SK-N-SH (cell line): Measurements from ENCODE around the gene DPP10. TPM values are rescaled to one million over a fixed set of nuclear protein-coding genes. Genes with fewer than 3 reads are reported as not detected.

Source experiments
- CTCF ChIA-PET: fragments of 300-600, 350-600 bp; formaldehyde crosslinking; extraction: SDS; loops from one replicate; lab custom pipeline; 2021; lab: Yijun Ruan, JAX
- POLR2A ChIA-PET: fragments of 350-600 bp; sonication (Branson Sonifier 250); formaldehyde crosslinking; extraction: SDS; loops from one replicate; lab custom pipeline; 2020; ENCODE audit warnings: antibody characterized with exemption, inconsistent platforms; lab: Yijun Ruan, JAX
- DNase-seq: peaks from one replicate; pipeline ENCODE4 v3.0.0; 2012
- H2AFZ ChIP-seq: fragments of 200-600 bp; sonication (generic); 2 replicates; pipeline ENCODE4 v1.8.1; 2016; ENCODE audit warnings: antibody characterized with exemption, mild to moderate bottlenecking, low read depth
- H3F3A ChIP-seq: fragments of 200-600 bp; sonication (generic); replicated peaks from 2 replicates; pipeline ENCODE3; 2016; ENCODE audit warnings: antibody characterized with exemption, mild to moderate bottlenecking; ENCODE audit not compliant: insufficient read depth
- H3K27ac ChIP-seq, 2 experiments: fragments of 200-500 bp in 1 of 2; fragments of 200-600 bp in 1 of 2; sonication (Bioruptor generic) in 1 of 2; sonication (generic), shearing (Covaris generic) in 1 of 2; 2 replicates each; pipeline versions ENCODE4 v1.5.1 to v1.6.1; 2014 to 2016; ENCODE audit warnings: low read depth in 2 of 2, inconsistent platforms in 1 of 2, low read length in 1 of 2, mild to moderate bottlenecking in 1 of 2, mixed read lengths in 1 of 2
- H3K27me3 ChIP-seq: fragments of 200-600 bp; sonication (generic), shearing (Covaris generic); 2 replicates; pipeline ENCODE4 v1.6.1; 2016; ENCODE audit warnings: mixed run types; ENCODE audit not compliant: insufficient read depth
- H3K36me3 ChIP-seq, 2 experiments: fragments of 200-500 bp in 1 of 2; fragments of 200-600 bp in 1 of 2; sonication (Bioruptor generic) in 1 of 2; sonication (generic) in 1 of 2; replicated peaks in 1 of 2; 2 replicates each; pipeline versions ENCODE3 to v1.5.1; 2014 to 2016; ENCODE audit warnings: low read length in 1 of 2, mild to moderate bottlenecking in 1 of 2; ENCODE audit not compliant: insufficient read depth in 2 of 2, control insufficient read depth in 1 of 2
- H3K4me1 ChIP-seq, 2 experiments: fragments of 200-500 bp in 1 of 2; fragments of 200-600 bp in 1 of 2; sonication (Bioruptor generic) in 1 of 2; sonication (generic), shearing (Covaris generic) in 1 of 2; 2 replicates each; pipeline versions ENCODE4 v1.5.1 to v1.6.1; 2014 to 2016; ENCODE audit warnings: low read depth in 1 of 2, low read length in 1 of 2, mixed run types in 1 of 2; ENCODE audit not compliant: insufficient read depth in 2 of 2, control insufficient read depth in 1 of 2
- H3K4me2 ChIP-seq: fragments of 200-600 bp; sonication (generic), shearing (Covaris generic); 2 replicates; pipeline ENCODE4 v1.6.1; 2017; ENCODE audit warnings: mixed run types
- H3K4me3 ChIP-seq, 2 experiments: fragments of 200-500 bp in 1 of 2; fragments of 200-600 bp in 1 of 2; sonication (Bioruptor generic) in 1 of 2; sonication (generic), shearing (Covaris generic) in 1 of 2; 2 replicates each; pipeline versions ENCODE4 v1.5.1 to v1.8.1; 2014 to 2016; ENCODE audit warnings: low read depth in 2 of 2, inconsistent platforms in 1 of 2, low read length in 1 of 2, mild to moderate bottlenecking in 1 of 2, mixed read lengths in 1 of 2, moderate library complexity in 1 of 2
- H3K79me2 ChIP-seq: fragments of 200-600 bp; sonication (generic); 2 replicates; pipeline ENCODE4 v1.8.1; 2017; ENCODE audit warnings: mild to moderate bottlenecking; ENCODE audit not compliant: insufficient read depth
- H3K9ac ChIP-seq: fragments of 200-600 bp; sonication (generic); 2 replicates; pipeline ENCODE4 v1.6.1; 2017; ENCODE audit warnings: mixed run types
- H3K9me2 ChIP-seq: fragments of 200-600 bp; sonication (generic); 2 replicates; pipeline ENCODE4 v1.6.1; 2017; ENCODE audit warnings: mixed run types
- H3K9me3 ChIP-seq: fragments of 200-600 bp; sonication (generic); 2 replicates; pipeline ENCODE4 v1.6.1; 2017; ENCODE audit warnings: mixed run types, mild to moderate bottlenecking, moderate library complexity
- H4K20me1 ChIP-seq: fragments of 200-600 bp; sonication (generic); 2 replicates; pipeline ENCODE4 v1.6.1; 2017; ENCODE audit warnings: mild to moderate bottlenecking, mixed run types; ENCODE audit not compliant: insufficient read depth
- CHD2 ChIP-seq: fragments of 150-350 bp; IDR thresholded peaks from 2 replicates; pipeline ENCODE4 v1.6.1; 2018; ENCODE audit warnings: low read length; ENCODE audit not compliant: partially characterized antibody
- CTCF ChIP-seq: fragments of 200-600 bp; sonication (generic); IDR thresholded peaks from 2 replicates; pipeline ENCODE4 v1.6.1; 2017; ENCODE audit warnings: antibody characterized with exemption, mild to moderate bottlenecking, moderate library complexity
- FOXJ3 ChIP-seq: sonication (generic); formaldehyde crosslinking; IDR thresholded peaks from 2 replicates; pipeline ENCODE4 v1.5.1; 2020; ENCODE audit warnings: mild to moderate bottlenecking, missing genetic modification reagents
- GABPA ChIP-seq: IDR thresholded peaks from 2 replicates; pipeline ENCODE4 v1.4.0; 2012; ENCODE audit warnings: low read depth, mild to moderate bottlenecking
- GATA2 ChIP-seq: sonication (generic); formaldehyde crosslinking; IDR thresholded peaks from 2 replicates; pipeline ENCODE4 v1.5.0; 2020; ENCODE audit warnings: mild to moderate bottlenecking, missing genetic modification reagents
- JUND ChIP-seq: IDR thresholded peaks from 2 replicates; pipeline ENCODE4 v1.4.0; 2012
- NFIC ChIP-seq: IDR thresholded peaks from 2 replicates; pipeline ENCODE4 v1.4.0; 2012; ENCODE audit warnings: borderline replicate concordance
- PBX3 ChIP-seq: IDR thresholded peaks from 2 replicates; pipeline ENCODE4; 2012
- RAD21 ChIP-seq: IDR thresholded peaks from 2 replicates; pipeline ENCODE4 v1.6.1; 2012; ENCODE audit warnings: mild to moderate bottlenecking, low read length
- RCOR1 ChIP-seq: fragments of 150-350 bp; IDR thresholded peaks from 2 replicates; pipeline ENCODE4 v1.6.1; 2017; ENCODE audit warnings: antibody characterized with exemption, low read length
- REST ChIP-seq: IDR thresholded peaks from 2 replicates; pipeline ENCODE4 v1.6.1; 2012; ENCODE audit warnings: mild to moderate bottlenecking, low read depth, low read length, moderate library complexity
- RFX5 ChIP-seq: IDR thresholded peaks from 2 replicates; pipeline ENCODE4 v1.6.1; 2012; ENCODE audit warnings: mild to moderate bottlenecking, improper control_type of control experiment, low read length
- SMC3 ChIP-seq: IDR thresholded peaks from 2 replicates; pipeline ENCODE4 v1.6.1; 2012; ENCODE audit warnings: low read depth, low read length, improper control_type of control experiment
- TAF1 ChIP-seq: IDR thresholded peaks from 2 replicates; pipeline ENCODE4 v1.6.1; 2012; ENCODE audit warnings: low read depth, mild to moderate bottlenecking, low read length, moderate library complexity, borderline replicate concordance
- TCF12 ChIP-seq: IDR thresholded peaks from 2 replicates; pipeline ENCODE4 v1.4.0; 2012
- USF1 ChIP-seq: IDR thresholded peaks from 2 replicates; pipeline ENCODE4 v1.4.0; 2012; ENCODE audit warnings: low read depth, borderline replicate concordance
- YY1 ChIP-seq: IDR thresholded peaks from 2 replicates; pipeline ENCODE4 v1.4.0; 2012; ENCODE audit warnings: low read depth, mild to moderate bottlenecking
- ZBTB33 ChIP-seq: IDR thresholded peaks from 2 replicates; pipeline ENCODE4 v1.4.0; 2012; ENCODE audit warnings: low read depth, borderline replicate concordance
- WGBS: methylation state at CpG from one replicate; pipeline ENCODE4 v1.1.6; 2017; ENCODE audit warnings: low lambda C conversion rate; 5-methylcytosine and 5-hydroxymethylcytosine counted together
- polyA plus RNA-seq, 3 experiments: library from polyadenylated mRNA; depleted of rRNA; stranded (reverse); fragments of >200 nt; gene quantifications; 2 replicates each; pipeline ENCODE4 v1.2.3, GENCODE V29; 2012

The DPP10 gene
- polyA plus RNA-seq, 1 of the 3 experiments (the other 2 are of a cell fraction): not detected

- 10% methylated on average over 1 of the region's 1 CpG for WGBS
- POLR2A ChIA-PET: no interaction called here
- H3K36me3 ChIP-seq: no peaks in the 10 kb centered on the region
- H4K20me1 ChIP-seq: no peaks in the 10 kb centered on the region
- H3K4me1 ChIP-seq: no peaks in the 10 kb centered on the region
- H3K27ac ChIP-seq: no peak overlapping the region
- H3K9ac ChIP-seq: no peak overlapping the region
- H3K4me3 ChIP-seq: no peak overlapping the region
- CTCF ChIA-PET: no interaction called here
- H2AFZ ChIP-seq: no peak overlapping the region
- H3K27me3 ChIP-seq: no peaks in the 10 kb centered on the region
- H3K79me2 ChIP-seq: no peaks in the 10 kb centered on the region
- no peaks in the 10 kb centered on the region for H3K9me2 ChIP-seq
- no peaks in the 10 kb centered on the region for H3F3A ChIP-seq
- peaks cover 5% of the 10 kb centered on the region; the same call in 1 of the 2 replicates for H3K9me3 ChIP-seq
- no peak for DNase-seq
- TF ChIP-seq GATA2 (CRISPR knock-in tag): no peak
- no peak for TF ChIP-seq CTCF
- no peak for TF ChIP-seq FOXJ3 (CRISPR knock-in tag)
- TF ChIP-seq NFIC: no peak
- no peak for TF ChIP-seq TCF12
- TF ChIP-seq JUND: no peak
- TF ChIP-seq RAD21: no peak
- TF ChIP-seq CHD2: no peak
- TF ChIP-seq RFX5: no peak
- TF ChIP-seq GABPA: no peak
- TF ChIP-seq PBX3: no peak
- TF ChIP-seq RCOR1: no peak
- TF ChIP-seq TAF1: no peak
- TF ChIP-seq SMC3: no peak
- H3K4me2 ChIP-seq: no peak overlapping the region
These were observed 970.1 kb downstream of the DPP10 start for GRCh38 chr2:115412501-115412900.

GRCh38 chr2:115413791-115414190 lies 971.4 kb downstream of the DPP10 start:
- H2AFZ ChIP-seq: no peak overlapping the region
- H3K9ac ChIP-seq: no peak overlapping the region
- H3F3A ChIP-seq: no peaks in the 10 kb centered on the region
- no peaks in the 10 kb centered on the region for H3K79me2 ChIP-seq
- H3K9me3 ChIP-seq: peaks cover 5% of the 10 kb centered on the region; the same call in 1 of the 2 replicates
- H3K4me1 ChIP-seq: no peaks in the 10 kb centered on the region
- H4K20me1 ChIP-seq: no peaks in the 10 kb centered on the region
- no peak overlapping the region for H3K4me2 ChIP-seq
- DNase-seq: no peak
- ChIA-PET CTCF (no interaction called here), POLR2A (no interaction called here)
- no peak overlapping the region for H3K4me3 ChIP-seq
- no peak overlapping the region for H3K27ac ChIP-seq
- H3K36me3 ChIP-seq: no peaks in the 10 kb centered on the region
- H3K9me2 ChIP-seq: no peaks in the 10 kb centered on the region
- 14% methylated on average over 2 of the region's 2 CpGs for WGBS
- H3K27me3 ChIP-seq: no peaks in the 10 kb centered on the region
- TF ChIP-seq REST (no peak), YY1 (no peak), GATA2 (CRISPR knock-in tag) (no peak), USF1 (no peak), GABPA (no peak), TAF1 (no peak), CTCF (no peak), ZBTB33 (no peak)
